OCI-LY3 (cell line): ENCODE measurements around the gene PSPC1.
"Not testable (repeated sequence)": the region's sequence is repeated elsewhere in the genome, so short reads cannot be mapped to it uniquely, and the experiment has no call there.

Source experiments
- H2AFZ ChIP-seq: fragments of 200-600, 300-600 bp; shearing (Covaris generic); 2 replicates; pipeline ENCODE4 v1.6.0; 2014; ENCODE audit warnings: antibody characterized with exemption, low read depth, low read length
- H3K27ac ChIP-seq: fragments of 200-600, 300-600 bp; sonication (generic); 2 replicates; pipeline ENCODE4 v1.5.1; 2014; ENCODE audit warnings: mild to moderate bottlenecking, low read length, moderate library complexity, mixed read lengths
- H3K27me3 ChIP-seq: fragments of 200-600, 300-600 bp; sonication (generic); 2 replicates; pipeline ENCODE4 v1.6.1; 2014; ENCODE audit warnings: low read depth, low read length, mixed read lengths
- H3K36me3 ChIP-seq: fragments of 200-600, 300-600 bp; sonication (generic); replicated peaks from 2 replicates; pipeline ENCODE3; 2014; ENCODE audit warnings: low read depth, low read length, mixed read lengths
- H3K4me1 ChIP-seq: fragments of 300-600, 200-600 bp; sonication (generic); 2 replicates; pipeline ENCODE4 v1.6.1; 2014; ENCODE audit warnings: low read length, mixed read lengths
- H3K4me2 ChIP-seq: fragments of 200-600, 300-600 bp; sonication (generic); 2 replicates; pipeline ENCODE4 v1.6.1; 2014; ENCODE audit warnings: low read length, mixed read lengths
- H3K4me3 ChIP-seq: fragments of 300-600, 200-600 bp; sonication (generic); 2 replicates; pipeline ENCODE4 v1.5.1; 2014; ENCODE audit warnings: antibody characterized with exemption, mild to moderate bottlenecking, low read length, moderate library complexity
- H3K79me2 ChIP-seq: fragments of 300-600, 200-600 bp; shearing (Covaris generic); 2 replicates; pipeline ENCODE4 v1.6.1; 2014; ENCODE audit warnings: mild to moderate bottlenecking, low read length, mixed read lengths
- H3K9ac ChIP-seq: fragments of 300-600, 200-600 bp; shearing (Covaris generic); 2 replicates; pipeline ENCODE4 v1.6.0; 2014; ENCODE audit warnings: mild to moderate bottlenecking, low read length, moderate library complexity
- H3K9me3 ChIP-seq: fragments of 200-600, 300-600 bp; shearing (Covaris generic); 2 replicates; pipeline ENCODE4 v1.6.1; 2014; ENCODE audit warnings: low read length, mixed read lengths; ENCODE audit not compliant: insufficient read depth
- H4K20me1 ChIP-seq: fragments of 200-600, 300-600 bp; sonication (generic); 2 replicates; pipeline ENCODE4 v1.6.1; 2016; ENCODE audit warnings: low read length, mixed read lengths; ENCODE audit not compliant: insufficient read depth
- CTCF ChIP-seq: fragments of 200-600, 300-600 bp; sonication (generic); IDR thresholded peaks from 2 replicates; pipeline ENCODE4 v1.5.1; 2014; ENCODE audit warnings: antibody characterized with exemption, low read length, low read depth
- EZH2phosphoT487 ChIP-seq: fragments of 200-600 bp; shearing (Covaris generic); IDR thresholded peaks from 2 replicates; pipeline ENCODE4 v1.6.1; 2018; ENCODE audit warnings: antibody characterized with exemption, mixed run types, low read depth

Gene PSPC1

GRCh38 chr13:19817106-19817505 lies 34.4 kb upstream of the PSPC1 start:
- Histone ChIP-seq H3K36me3 (peaks cover 28% of the 10 kb centered on the region), H3K4me1 (no peaks in the 10 kb centered on the region), H3K79me2 (no peaks in the 10 kb centered on the region), H4K20me1 (0 out of 2 replicates have a peak, but pooled peaks cover 4% of the 10 kb centered on the region), H3K27me3 (no peaks in the 10 kb centered on the region), H2AFZ (no peak overlapping the region), H3K4me2 (no peak overlapping the region), H3K9ac (no peak overlapping the region), H3K4me3 (no peak overlapping the region), H3K27ac (no peak overlapping the region), H3K9me3 (no peaks in the 10 kb centered on the region)
- TF ChIP-seq EZH2phosphoT487 (no peak), CTCF (no peak)

GRCh38 chr13:19815842-19816241 lies 33.1 kb upstream of the PSPC1 start:
- not testable (repeated sequence) for H2AFZ ChIP-seq, H3K4me3 ChIP-seq, H4K20me1 ChIP-seq, H3K9me3 ChIP-seq, H3K9ac ChIP-seq, H3K27me3 ChIP-seq, H3K4me1 ChIP-seq, H3K4me2 ChIP-seq, H3K27ac ChIP-seq, H3K79me2 ChIP-seq
- H3K36me3 ChIP-seq, result peaks cover 33% of the 10 kb centered on the region

DNA sequence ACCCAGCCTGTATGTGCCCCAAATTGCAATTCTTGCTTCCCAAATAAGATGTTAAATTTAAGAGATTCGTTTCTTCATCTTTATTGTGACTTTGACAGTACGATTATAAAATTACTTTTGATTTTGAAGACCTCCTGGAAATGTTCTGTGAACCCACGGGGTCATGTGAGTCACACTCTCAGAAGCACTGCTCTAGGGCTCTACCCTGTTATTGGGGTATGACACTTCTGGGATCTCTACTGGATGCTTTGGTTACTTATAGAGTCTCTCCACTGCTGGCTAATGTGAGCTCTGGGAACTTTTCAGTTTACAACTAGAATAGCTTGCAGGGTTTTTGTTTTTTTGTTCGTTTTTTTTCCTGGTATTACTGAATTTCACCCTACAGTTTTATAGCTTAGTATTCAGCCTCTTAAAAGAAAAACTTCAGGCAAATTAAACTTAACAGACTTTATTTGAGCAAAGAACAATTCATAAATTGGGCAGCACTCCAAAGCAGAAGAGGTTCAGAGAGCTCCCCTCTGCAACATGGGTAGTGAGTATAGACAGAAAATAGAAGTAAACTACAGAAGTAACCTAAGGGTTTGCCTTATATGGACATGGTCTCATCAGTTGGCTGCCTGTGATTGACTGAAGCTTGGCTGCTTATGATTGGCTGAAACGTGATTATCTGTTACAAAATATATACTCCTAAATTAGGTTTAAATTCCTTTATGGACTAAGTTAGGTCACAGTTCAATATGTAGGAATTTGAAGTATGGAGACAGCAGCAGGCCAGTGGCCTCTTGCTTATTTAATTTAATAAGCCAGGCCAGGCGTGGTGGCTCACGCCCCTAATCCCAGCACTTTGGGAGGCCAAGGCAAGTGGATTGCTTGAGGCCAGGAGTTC lies 28.5 kb upstream of the PSPC1 start:
- H3K4me1 ChIP-seq, result no peaks in the 10 kb centered on the region
- H3K9ac ChIP-seq, result no peak overlapping the region
- no peaks in the 10 kb centered on the region for H4K20me1 ChIP-seq
- H3K79me2 ChIP-seq, result no peaks in the 10 kb centered on the region
- H2AFZ ChIP-seq, result no peak overlapping the region
- H3K9me3 ChIP-seq, result no peaks in the 10 kb centered on the region
- no peaks in the 10 kb centered on the region for H3K27me3 ChIP-seq
- H3K36me3 ChIP-seq, result peaks cover 16% of the 10 kb centered on the region
- no peak for TF ChIP-seq EZH2phosphoT487
- TF ChIP-seq CTCF, result no peak
- H3K4me3 ChIP-seq, result no peak overlapping the region
- H3K4me2 ChIP-seq, result no peak overlapping the region
- no peak overlapping the region for H3K27ac ChIP-seq

DNA sequence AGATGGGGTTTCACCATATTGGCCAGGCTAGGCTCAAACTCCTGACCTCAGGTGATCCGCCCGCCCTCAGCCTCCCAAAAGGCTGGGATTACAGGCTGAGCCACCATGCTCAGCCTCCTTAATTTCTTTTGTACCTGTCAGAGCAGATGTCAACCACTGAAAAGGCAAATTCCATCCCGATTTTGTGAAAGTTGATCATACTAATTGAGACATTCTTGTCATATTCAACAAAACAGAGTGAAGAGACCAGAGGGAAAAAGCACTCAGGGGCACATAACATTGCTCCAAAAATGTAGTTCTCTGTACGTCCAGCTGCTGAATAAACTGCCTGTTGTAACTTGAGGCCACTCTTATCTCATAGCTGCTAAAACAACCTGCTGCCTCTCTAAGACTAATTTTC lies 27.4 kb upstream of the PSPC1 start:
- H3K9me3 ChIP-seq, result no peaks in the 10 kb centered on the region
- H3K9ac ChIP-seq, result no peak overlapping the region
- H3K36me3 ChIP-seq, result peaks cover 16% of the 10 kb centered on the region
- no peaks in the 10 kb centered on the region for H3K27me3 ChIP-seq
- H3K79me2 ChIP-seq, result no peaks in the 10 kb centered on the region
- no peak overlapping the region for H3K27ac ChIP-seq
- H2AFZ ChIP-seq, result no peak overlapping the region
- TF ChIP-seq CTCF (no peak), EZH2phosphoT487 (no peak)
- H3K4me3 ChIP-seq, result no peak overlapping the region
- no peaks in the 10 kb centered on the region for H3K4me1 ChIP-seq
- no peak overlapping the region for H3K4me2 ChIP-seq
- H4K20me1 ChIP-seq, result no peaks in the 10 kb centered on the region
